Fibroblast of the aortic adventitia (primary cell): ENCODE measurements around the gene VAC14. TPM values are rescaled to one million over a fixed set of nuclear protein-coding genes. Genes with fewer than 3 reads are reported as not detected.

Experiments
- DNase-seq: peaks from one replicate; pipeline ENCODE4 v3.0.0-alpha.2; 2010; ENCODE audit warnings: low read depth
- H3K4me3 ChIP-seq: 2 replicates; pipeline ENCODE4 v1.5.1; 2011; ENCODE audit warnings: low read depth, mild to moderate bottlenecking, control low read depth, low read length, moderate library complexity
- CTCF ChIP-seq: IDR thresholded peaks from 2 replicates; pipeline ENCODE4 v1.5.1; 2011; ENCODE audit warnings: mild to moderate bottlenecking, low read length, control low read depth, inconsistent platforms; ENCODE audit not compliant: insufficient read depth
- total RNA-seq: library from RNA; depleted of rRNA; stranded (reverse); fragments of >200 nt; gene quantifications from 2 replicates; pipeline ENCODE4 v1.2.3, GENCODE V29; 2012; ENCODE audit warnings: low replicate concordance

VAC14 gene
- total RNA-seq, 1 donor = 29.7 TPM

DNA sequence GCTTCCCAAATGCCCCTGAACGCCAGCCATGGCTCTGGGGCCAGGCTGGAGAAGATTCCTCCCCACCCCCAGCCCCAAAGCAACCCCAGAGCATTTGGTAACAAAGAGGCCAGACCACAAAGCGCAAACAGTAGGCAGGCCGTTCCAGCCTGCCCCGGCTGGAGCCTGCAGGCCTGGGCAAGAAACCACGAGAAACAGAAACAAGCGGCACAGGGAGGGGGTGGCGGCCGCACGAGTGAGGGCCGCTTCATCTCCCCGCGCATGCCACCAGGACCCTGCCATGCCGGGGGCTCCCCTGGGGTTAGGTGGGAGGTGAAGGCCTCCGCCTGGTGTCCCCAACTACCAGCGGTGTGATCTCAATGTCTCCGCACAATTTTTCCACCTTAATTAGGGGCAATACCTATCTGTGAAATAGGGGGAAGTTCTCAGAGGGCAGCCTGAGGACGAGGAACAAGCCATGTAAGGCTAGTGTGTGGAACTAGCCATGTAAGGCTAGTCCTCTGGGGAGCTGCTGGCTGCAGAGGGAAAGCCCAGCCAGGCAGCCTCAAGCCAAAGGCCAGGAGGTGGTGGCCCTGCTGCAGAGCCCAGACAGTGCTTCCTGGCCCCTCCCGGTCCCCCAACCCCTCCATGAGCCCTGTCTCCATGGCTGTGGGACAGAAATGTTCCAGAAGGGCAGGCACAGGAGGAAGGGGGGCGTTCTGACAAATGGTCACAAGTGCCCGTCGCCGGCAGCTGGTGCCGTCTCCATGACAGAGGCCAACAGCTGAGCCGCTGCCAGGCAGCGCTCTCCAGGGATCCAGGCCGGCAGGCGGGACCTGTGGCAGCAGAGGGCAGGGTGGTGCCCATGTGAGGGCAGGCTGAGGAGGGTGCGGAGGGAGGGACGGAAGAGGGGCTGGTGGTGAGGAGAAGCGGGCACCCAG is 100.6 kb downstream of the VAC14 start:
- no peak for DNase-seq
- TF ChIP-seq CTCF = no peak
- no peak overlapping the region for H3K4me3 ChIP-seq

- no peak for DNase-seq
- H3K4me3 ChIP-seq = no peak overlapping the region
- TF ChIP-seq CTCF = no peak
These were observed 101.3 kb downstream of the VAC14 start for GRCh38 chr16:70699696-70700095.

DNA sequence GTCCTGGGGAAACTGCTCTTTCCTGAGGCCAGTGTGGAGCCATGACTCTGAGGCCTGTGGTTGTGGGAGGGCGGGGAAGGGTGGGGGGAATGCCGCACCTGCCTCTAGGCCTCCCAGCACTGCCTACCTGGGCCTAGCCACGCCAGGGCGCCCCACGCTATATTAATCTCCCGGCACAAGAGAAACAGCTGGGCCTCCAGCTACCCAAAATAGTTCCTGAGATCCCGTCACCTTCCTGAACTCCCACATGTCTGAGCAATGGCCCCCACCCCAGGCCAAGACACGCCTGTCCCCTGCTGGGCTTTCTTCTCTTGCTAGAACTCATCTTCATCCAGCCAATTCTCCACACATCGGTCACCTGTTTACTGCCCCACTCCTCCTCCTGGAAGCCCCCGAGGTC is 102.1 kb downstream of the VAC14 start:
- DNase-seq = no peak
- no peak overlapping the region for H3K4me3 ChIP-seq
- no peak for TF ChIP-seq CTCF

DNA sequence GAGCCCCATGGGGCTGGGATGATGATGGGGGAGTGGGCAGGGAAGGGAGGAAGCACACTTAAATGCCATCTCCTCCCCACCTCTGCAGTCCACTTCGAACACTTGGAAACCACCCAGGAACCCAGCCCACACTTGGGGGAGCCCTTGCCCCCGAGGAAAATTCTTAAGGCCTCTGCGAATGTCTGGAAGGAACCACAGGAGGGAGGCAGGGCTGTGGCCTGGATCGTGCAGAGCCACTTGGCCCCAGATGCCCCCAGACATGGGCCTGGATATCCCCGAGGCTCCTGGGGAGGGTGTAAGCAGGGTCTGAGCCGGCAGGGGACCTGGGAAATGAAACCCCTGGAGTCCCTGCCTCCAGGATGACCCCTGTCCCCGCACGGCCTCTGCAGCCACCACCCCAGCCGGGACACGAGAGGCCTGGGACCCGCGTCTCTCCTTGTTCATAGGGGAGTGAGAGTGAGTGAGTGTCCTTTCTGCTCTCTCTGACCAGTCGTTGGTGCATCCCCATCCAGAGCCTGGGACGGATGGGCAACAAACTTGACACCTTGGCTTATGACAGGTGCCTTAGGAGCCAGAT is 103.3 kb downstream of the VAC14 start:
- no peak for TF ChIP-seq CTCF
- no peak overlapping the region for H3K4me3 ChIP-seq
- DNase-seq = no peak

- DNase-seq = no peak
- no peak overlapping the region for H3K4me3 ChIP-seq
- TF ChIP-seq CTCF = no peak
These were observed 103.9 kb downstream of the VAC14 start for GRCh38 chr16:70696952-70697593.

- no peak for DNase-seq
- TF ChIP-seq CTCF = no peak
- no peak overlapping the region for H3K4me3 ChIP-seq
These were observed 104.6 kb downstream of the VAC14 start for GRCh38 chr16:70696355-70696754.
